NCI-H1105 (cell line): ENCODE measurements around the gene SMYD3.
"Not testable (repeated sequence)": the region's sequence is repeated elsewhere in the genome, so short reads cannot be mapped to it uniquely, and the experiment has no call there.

Experiments
- DNase-seq: peaks from one replicate; lab custom pipeline; 2025; lab: John Stamatoyannopoulos, UW

The SMYD3 gene

GRCh38 chr1:245834002-245834401, 673.1 kb downstream of the SMYD3 start:
- DNase-seq: no peak

DNA sequence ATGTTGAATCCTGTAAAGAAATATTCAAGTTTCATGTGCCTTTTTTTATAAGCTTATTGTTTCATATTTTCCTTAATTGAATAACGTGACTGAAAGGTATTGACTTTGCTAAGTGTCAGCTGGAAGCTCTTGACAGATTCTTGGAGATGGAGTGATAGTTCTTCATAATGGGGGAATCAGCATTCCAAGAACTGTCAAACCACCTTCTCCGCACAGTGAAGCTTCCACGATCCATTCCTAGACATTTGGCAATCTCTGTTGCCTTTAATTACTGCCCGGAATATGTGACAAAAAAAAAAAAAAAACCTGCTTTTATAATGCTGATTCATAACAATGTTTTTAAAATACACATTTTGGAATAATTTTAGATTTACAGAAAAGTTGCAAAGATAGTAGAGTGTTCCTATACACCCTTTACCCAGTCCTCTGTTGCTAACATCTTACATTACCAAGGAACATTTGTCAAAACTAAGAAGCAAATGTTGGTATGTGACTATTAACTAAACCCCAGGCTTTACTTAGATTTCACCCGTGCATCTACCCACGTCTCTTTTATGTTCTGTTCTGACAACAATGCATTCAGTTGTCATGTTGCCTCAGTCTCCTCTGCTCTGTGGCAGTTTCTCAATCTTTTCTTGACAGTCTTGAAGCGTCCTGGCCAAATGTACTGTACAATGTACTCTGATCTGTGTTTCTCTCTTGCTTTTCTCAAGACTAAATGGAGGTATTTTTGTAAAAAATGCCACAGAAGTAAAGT, 674.1 kb downstream of the SMYD3 start:
- DNase-seq: no peak

DNA sequence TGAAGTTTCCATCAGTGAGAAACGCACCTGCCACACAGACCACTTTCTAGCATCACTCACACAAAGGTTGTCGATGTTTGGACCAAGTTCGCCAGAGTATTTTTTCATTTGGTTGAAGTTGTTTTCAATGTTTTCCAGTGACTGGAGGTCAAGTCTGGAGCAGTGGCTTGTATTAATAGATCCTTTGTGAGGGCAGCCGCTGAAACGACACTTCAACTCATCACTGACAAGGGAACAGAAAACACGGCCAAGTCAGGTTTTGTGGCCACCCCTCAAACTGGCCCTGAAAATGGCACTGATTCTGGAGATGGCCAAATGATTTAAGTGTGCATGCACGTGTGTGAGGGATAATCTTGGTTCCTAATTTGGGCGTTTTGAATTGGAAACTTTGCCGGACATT, 675.6 kb downstream of the SMYD3 start:
- DNase-seq: no peak

DNA sequence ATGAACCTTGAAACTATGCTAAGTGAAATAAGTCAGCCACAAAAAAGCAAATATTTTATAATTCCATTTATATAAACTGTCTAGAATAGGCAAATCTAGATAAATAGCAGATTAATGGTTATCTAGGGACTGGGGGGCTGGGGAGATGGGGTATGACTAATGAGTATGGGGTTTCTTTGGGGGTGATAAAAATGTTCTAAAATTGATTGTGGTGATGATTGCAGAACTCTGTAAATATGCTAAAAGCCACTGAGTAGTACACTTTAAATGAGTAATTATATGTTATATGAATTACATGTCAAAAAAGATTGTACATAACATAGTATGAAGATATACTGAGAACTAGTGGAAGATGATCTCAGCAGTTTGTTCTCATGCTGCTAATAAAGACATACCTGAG, 677.3 kb downstream of the SMYD3 start:
- no peak for DNase-seq

DNA sequence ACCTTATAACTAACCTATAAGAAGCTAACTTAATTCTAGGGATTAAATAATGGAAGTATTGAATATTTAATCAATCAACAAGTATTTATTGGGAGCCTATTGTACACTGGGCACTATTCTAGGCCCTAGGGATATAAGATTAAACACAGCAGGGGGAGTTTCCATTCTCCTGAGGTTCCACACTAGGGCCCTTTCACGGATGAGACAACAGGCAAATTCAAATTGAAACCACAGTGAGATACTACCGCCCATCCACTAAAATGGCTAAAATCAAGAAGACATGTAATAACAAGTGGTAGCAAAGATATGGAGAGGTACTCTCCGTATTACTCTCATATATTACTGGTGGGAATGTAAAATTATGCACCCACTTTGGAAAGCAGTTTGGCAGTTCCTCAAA, 677.9 kb downstream of the SMYD3 start:
- DNase-seq: no peak

DNA sequence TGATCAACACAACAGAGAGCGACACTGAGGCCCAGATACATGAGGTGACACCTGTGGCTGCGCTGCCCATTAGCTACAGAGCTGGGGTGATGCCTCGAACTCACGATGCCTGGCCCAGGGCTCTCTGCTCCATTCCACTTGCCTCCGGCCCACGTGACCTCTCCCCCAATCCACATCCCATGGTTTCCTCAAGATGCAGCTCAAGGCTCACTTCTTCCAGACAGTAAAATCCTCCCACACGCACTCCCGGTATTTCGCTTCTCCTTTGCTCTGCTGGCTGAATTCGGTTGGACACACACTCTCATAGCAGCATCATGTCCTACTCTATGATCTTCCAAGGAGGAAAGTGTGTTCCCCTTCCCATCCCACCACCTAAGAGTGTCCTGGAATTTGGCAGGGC, 679.8 kb downstream of the SMYD3 start:
- no peak for DNase-seq

DNA sequence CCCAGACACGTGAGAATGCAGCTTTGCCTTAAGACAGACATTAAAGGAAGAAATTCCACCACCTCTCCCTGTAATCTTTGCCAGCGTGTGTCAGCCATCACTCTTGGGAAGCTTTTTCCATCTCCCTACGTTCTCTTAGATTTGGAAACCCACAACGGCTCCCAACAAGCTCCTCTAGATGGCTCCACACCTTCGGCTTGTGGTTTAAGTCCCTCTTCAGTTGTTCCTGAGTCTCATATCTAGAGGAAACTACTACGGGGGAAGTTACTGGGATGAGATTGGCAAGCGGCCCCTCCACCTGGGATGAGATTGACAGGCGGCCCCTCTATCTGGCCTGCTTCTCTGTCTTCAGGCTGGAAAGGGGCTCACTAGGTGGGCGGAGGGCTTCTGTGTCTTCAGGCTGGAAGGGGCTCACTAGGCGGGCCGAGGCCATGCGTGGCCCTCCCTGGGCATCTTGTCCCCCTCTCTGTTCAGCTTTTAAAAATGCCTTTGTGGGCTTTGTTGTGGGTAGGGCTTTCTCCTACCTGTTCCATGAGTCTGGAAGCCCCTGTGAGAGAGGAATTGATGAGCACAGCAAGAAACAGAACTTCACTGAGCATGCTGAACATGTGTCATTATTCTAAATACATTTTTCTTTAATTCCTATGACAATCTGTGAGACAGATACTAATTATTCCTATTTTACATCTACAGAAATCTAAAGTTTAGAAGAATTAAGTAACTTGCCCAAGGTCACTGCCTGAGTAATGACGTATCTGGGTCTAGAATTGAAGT, 681.8 kb downstream of the SMYD3 start:
- no peak for DNase-seq

DNA sequence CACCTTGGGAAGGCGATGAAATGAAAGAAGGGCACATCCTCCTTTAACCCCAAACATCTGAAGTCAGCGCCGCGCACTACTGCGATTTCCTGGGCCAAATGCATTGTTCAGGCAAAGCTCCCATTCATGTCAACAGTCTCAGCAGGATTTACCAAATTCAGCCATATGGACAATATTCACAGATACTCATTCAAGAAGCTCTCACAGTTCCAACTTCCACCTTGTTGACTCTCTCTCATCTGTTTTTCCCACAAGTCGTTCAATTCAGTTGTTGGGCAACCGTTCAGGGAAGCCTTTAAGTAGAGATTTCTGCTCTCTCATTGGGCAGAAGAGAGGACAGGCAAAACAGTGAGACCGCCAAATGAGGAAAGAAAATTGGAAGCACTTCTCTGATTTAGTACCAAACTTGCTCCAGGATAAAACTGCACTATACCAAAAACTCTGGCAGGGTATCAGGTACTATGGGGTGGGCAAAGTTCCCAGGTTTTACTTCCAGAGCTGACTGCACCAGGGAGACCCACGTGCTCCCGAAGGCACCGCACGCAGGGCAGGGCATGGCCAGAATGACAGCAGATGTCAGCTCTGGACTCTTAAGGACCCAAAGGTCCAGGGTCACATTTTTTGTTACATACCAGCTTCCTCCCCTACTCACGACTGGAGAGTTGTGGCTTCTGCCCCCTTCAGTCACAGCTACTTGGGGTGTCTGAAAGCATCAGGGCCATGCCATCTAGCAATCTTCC, 683.5 kb downstream of the SMYD3 start:
- DNase-seq: no peak

- DNase-seq: no peak
These were observed 684.1 kb downstream of the SMYD3 start for GRCh38 chr1:245822996-245823395.

DNA sequence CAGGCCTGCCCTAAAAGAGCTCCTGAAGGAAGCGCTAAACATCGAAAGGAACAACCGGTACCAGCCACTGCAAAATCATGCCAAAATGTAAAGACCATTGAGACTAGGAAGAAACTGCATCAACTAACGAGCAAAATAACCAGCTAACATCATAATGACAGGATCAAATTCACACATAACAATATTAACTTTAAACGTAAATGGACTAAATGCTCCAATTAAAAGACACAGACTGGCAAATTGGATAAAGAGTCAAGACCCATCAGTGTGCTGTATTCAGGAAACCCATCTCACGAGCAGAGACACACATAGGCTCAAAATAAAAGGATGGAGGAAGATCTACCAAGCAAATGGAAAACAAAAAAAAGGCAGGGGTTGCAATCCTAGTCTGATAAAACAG, 688.7 kb downstream of the SMYD3 start:
- not testable (repeated sequence) for DNase-seq

GRCh38 chr1:245816496-245816895, 690.6 kb downstream of the SMYD3 start:
- not testable (repeated sequence) for DNase-seq

- DNase-seq: no peak
These were observed 692.4 kb downstream of the SMYD3 start for GRCh38 chr1:245814651-245815050.

GRCh38 chr1:245812278-245812677, 694.8 kb downstream of the SMYD3 start:
- DNase-seq: no peak

DNA sequence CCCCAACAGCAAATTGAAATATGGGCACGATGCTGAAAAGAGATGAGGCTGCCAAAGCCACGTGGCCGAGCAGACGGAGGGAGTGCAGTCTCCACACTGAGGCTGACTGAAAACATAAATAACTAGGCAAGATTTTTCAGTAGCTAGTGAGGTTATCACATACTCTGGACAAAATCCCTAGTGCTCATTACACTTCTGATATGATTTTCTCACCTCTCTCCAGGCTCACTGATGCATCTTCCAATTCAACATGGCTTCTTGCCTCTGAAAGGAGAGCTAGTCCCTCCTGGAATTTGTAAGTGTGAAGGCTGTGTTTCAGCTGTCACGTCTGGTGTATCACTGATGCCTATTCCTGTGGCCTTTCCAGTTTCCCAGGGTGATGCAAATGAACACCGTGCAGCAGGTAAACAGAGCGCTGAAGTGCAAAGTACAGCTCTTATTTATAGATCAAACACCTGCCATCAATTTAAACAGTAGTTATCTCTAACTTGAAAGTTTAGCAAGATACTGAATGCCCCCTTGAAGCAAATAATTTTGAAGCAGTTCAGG, 696.2 kb downstream of the SMYD3 start:
- no peak for DNase-seq

DNA sequence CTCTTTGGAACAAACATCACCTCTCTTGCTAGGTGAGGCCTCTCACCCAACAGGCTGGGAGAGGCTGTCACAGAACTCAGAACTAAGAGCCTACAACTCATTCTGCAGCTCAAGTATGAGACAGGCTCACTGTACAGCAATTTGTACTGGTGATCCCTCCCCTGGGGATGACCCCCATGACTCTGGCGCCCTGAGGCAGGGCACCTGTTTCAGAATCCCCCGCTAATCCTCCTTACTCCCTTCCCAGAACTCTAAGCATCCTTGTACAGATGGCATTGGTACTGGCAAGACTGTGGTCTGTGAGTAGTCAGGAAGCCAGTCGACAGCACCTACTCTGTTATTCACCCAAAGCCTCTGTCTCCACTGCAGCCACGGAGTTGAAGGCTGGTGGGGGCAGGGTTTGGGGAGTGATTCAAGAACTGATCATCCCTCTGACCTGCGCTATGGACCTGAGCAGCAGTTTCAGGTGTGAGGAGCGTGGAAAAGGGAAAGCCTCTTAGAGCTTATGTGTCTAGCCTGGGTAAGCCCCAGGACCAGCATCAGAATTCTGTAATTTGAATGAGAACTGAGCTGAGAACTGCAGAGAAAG, 696.8 kb downstream of the SMYD3 start:
- DNase-seq: no peak

GRCh38 chr1:245809361-245809760, 697.7 kb downstream of the SMYD3 start:
- DNase-seq: no peak

DNA sequence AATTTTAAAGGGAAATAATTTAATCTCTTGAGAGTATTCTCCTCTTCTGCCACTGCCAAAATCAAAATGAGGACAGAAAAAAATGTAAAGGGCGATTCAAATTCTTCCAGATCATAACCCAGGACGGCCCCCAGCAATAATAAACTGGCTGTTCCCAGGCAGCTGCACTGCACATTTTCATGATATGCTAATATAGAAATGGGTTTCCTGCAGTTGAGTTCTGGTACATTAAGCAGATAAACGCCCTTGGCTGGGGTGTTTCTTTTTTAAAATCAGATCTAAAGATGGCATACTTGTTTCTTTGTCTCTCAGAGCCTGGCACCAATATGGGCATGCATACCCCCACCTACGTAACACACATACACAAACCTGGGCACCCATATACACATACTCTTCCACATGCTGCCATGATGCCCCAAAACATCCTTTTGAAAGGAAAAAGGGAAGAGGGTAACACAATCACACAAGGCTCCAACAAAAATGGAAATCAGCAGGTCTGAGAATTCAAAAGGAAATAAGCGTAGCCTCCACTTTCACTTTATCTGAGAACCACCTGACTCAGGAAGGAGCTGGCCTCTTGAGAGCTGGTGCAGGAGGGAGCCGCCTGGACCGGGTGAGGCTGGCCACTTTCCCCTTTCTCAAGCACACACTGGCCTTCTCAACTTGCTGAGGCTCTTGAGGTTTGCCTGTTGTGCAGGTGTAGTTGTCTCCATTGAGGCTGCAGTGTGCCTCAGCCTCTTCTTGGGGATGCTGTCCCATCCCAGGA, 698.9 kb downstream of the SMYD3 start:
- no peak for DNase-seq

DNA sequence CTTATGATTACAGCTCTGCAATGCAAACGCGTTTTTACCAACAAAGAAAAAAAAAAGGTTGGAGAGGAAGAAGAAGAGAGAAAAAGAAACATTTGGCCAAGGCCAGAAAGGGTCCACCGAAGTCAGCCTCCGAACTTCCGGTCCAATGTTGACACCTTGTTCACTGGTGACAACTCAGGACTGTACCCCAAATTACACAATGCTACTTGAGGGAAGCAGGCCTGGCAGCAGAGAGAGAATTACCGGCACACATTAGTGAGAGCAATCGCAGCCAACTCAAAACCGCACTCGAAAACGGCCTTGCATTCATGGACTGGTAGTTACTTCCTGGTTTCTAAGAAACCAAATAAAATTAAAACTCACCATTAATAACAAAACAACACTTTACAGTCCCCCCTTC, 699.8 kb downstream of the SMYD3 start:
- DNase-seq: no peak

DNA sequence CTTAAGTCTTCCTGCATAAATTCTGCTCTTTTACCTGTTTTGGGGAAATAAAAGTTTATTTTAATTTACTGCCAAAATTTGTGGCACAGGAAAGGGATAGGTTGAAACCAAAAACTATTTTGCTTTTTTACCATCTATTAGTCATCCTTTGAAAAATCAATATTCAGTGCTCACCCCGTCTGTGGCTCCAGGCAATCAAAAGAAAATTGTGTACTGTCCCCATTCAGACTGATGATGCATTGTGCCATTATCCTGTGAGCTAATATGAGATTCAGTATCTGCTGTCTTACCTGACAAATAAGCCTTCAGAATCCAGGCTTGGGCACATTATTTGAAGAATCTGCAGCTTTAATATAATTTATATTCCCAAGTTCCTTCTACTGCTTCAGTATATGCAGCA, 701.5 kb downstream of the SMYD3 start:
- no peak for DNase-seq

GRCh38 chr1:245804696-245805095, 702.4 kb downstream of the SMYD3 start:
- DNase-seq: no peak

DNA sequence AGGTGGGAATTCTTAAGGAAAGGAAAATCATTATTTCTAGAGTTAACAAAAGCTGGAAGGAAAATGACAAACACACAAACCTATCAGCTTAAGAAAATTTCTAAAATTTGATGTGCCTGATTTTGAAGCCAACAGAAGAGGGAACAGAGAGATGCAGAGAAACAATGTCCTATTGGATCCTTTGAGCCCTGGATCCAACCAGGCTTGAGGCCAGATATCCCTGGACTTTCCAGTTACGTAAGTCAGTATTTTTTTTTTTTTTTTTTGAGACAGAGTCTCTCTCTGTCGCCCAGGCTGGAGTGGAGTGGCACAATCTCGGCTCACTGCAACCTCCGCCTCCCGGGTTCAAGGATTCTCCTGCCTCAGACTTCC, 703.4 kb downstream of the SMYD3 start:
- DNase-seq: no peak
